DMS114 treated with DMSO at 0.1 percent for 48 hours (cell line): ENCODE results near the gene CSNK1G2.

ENCODE experiments used
- DNase-seq: peaks from one replicate; lab custom pipeline; 2025; ENCODE audit not compliant: unreplicated experiment; lab: John Stamatoyannopoulos, UW

The CSNK1G2 gene

GRCh38 chr19:1962674-1963073, 21.7 kb downstream of the CSNK1G2 start:
- no peak for DNase-seq

GRCh38 chr19:1967087-1967608, 26.2 kb downstream of the CSNK1G2 start:
- DNase-seq, result no peak

- DNase-seq, result no peak
Observed at GRCh38 chr19:1968279-1969175, 27.6 kb downstream of the CSNK1G2 start.

- DNase-seq, result no peak
Observed at GRCh38 chr19:1969176-1970002, 28.4 kb downstream of the CSNK1G2 start.

- DNase-seq, result no peak
Observed at GRCh38 chr19:1970003-1970805, 29.2 kb downstream of the CSNK1G2 start.

- DNase-seq, result no peak
Observed at GRCh38 chr19:1970806-1971502, 30.0 kb downstream of the CSNK1G2 start.

GRCh38 chr19:1974381-1975161, 33.6 kb downstream of the CSNK1G2 start:
- no peak for DNase-seq

GRCh38 chr19:1975162-1975480, 34.1 kb downstream of the CSNK1G2 start:
- DNase-seq, result no peak

GRCh38 chr19:1977120-1977519, 36.1 kb downstream of the CSNK1G2 start:
- no peak for DNase-seq

GRCh38 chr19:1978346-1978894, 37.4 kb downstream of the CSNK1G2 start:
- DNase-seq, result no peak

GRCh38 chr19:1979017-1979416, 38.0 kb downstream of the CSNK1G2 start:
- DNase-seq, result no peak

- no peak for DNase-seq
Observed at GRCh38 chr19:1979642-1980041, 38.7 kb downstream of the CSNK1G2 start.

- no peak for DNase-seq
Observed at GRCh38 chr19:1980091-1980808, 39.3 kb downstream of the CSNK1G2 start.

GRCh38 chr19:1980809-1981181, 39.8 kb downstream of the CSNK1G2 start:
- DNase-seq, result no peak

GRCh38 chr19:1981253-1981652, 40.3 kb downstream of the CSNK1G2 start:
- DNase-seq, result no peak

- no peak for DNase-seq
Observed at GRCh38 chr19:1984357-1984756, 43.4 kb downstream of the CSNK1G2 start.

GRCh38 chr19:1985588-1986356, 44.8 kb downstream of the CSNK1G2 start:
- no peak for DNase-seq
